Activated CD8-positive, alpha-beta memory T cell treated with anti-CD3 and anti-CD28 coated beads for 1 hour (primary cell): Measurements from ENCODE around the gene ARID3B.

Experiments
- DNase-seq, 2 donors: peaks; one replicate each; pipeline ENCODE4 v3.0.0-alpha.2; 2020; ENCODE audit warnings: low read depth in 1 of 2; ENCODE audit errors: extremely low read depth in 1 of 2

The ARID3B gene

DNA sequence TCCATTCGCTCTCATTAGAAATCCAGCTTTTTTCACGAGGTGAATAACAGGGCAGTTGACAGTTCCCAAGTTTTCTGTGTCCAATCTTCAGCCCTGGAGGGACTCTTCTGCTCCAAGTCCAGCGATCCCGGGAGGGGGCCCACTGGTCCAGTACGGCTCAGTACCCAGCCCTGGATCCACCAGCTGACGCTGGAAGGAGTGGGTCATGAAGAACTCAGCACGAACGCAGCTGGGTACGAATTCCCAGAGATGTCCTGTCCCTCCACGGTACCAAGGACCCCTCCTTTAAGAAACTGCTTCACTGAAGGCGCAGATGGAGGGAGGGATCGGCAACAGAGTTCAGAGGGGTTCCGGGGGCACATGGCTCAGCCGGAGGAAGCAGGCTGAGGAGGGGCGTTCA, 58.1 kb downstream of the ARID3B start:
- no peak for DNase-seq

GRCh38 chr15:74603026-74603788, 62.2 kb downstream of the ARID3B start:
- no peak for DNase-seq

- no peak for DNase-seq
These were observed 63.0 kb downstream of the ARID3B start for GRCh38 chr15:74603789-74604705.

DNA sequence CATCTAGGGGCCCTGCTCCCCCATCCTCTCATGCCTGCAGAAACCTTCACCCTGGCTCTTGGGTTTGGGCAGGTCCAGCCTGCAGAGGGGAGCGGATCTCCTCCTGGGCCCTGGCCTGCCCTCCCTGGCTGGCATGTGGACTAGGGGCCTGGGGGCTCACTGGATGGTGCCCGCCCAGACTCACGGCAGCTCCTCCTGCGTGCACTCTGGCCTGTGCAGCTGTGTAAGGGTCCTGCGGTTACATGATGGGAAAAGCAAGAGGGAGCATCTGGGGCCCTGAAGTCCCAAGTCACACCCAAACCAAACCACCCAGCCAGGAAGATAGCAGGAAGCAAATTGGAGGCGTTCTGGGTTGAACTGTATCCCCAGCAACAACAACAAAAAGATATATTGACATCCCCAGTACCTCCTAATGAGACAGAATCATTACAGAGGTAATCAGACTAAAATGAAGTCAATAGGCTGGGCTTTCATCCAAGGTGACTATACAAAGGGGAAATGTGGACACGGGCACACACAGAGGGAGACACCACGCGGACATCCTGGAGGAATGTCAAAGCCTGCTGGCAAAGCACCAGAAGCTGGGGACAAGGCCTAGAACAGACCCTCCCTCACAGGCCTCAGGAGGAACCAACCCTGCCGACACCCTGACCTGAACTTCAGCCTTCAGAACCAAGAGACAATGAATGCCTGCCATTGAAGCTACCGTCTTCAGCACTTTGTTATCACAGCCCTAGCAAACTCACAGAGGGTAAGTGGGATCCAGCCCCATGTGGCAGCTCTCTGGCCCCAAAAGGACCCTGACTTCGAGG, 64.2 kb downstream of the ARID3B start:
- DNase-seq: no peak

DNA sequence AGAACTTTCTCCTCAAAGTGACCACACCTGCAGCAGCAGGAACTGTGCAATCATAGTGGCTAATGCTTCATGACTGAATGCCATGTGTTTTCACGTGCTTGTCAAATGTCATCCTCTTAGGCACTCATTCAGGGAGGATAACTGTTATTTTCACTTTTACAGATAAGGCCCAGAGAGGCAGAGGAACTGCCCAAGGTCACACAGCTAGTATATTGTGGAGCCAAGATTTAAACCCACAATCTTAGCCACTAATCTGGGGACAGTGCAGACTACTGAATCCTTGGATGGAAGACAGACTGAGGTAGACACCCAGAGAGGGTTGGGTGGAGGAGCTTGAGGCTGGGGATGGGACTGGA, 64.8 kb downstream of the ARID3B start:
- DNase-seq: no peak

- no peak for DNase-seq
These were observed 67.8 kb downstream of the ARID3B start for GRCh38 chr15:74608786-74609185.

DNA sequence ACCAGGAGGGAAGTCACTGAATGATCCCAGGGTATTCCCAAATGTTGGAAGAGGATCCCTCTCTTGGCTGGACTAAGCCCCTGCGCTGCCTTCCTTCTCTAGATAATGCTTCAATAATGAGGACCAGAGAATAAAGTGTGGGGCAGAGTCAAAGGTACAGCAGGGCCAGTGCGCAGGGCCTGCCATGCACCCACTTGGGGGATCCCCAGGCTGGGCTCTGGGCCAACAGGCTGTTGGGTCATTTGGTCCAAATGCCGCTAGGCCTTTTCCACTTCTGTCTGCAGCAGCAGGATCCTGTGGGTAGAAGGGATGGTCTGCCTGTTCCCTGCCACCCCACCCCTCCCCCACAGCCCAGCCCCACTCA, 68.9 kb downstream of the ARID3B start:
- DNase-seq: no peak

DNA sequence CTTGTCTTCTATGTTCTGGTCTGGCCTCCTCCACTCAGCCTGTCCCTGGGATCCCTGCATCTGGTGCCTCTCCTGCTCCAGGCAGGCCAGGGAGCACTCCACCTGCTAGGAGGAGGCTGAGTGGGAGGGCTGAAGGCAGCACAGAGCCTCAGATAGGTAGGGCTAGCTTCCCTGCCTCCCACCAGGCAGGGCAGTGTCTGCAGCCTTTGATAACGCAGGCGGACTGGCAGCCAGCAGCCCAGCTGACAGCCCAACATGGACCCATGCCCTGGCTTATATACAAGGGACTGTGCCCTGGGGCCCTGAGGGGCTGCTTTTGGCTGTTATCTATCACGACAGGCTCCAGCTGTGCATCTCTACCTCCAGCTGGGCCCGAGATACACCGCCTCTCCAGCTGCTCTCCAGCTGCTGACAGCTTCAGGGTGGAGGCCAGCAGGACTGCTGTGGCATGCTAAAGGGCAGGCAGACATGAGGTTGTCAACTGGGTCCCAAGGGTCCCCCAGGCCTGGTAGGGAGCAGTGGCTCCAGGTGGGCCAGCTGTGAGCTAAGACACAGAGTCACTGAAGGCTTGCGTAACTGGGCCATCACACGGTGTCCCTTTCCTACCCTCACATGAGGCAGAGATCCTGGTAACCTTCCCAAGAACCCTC, 69.4 kb downstream of the ARID3B start:
- no peak for DNase-seq

DNA sequence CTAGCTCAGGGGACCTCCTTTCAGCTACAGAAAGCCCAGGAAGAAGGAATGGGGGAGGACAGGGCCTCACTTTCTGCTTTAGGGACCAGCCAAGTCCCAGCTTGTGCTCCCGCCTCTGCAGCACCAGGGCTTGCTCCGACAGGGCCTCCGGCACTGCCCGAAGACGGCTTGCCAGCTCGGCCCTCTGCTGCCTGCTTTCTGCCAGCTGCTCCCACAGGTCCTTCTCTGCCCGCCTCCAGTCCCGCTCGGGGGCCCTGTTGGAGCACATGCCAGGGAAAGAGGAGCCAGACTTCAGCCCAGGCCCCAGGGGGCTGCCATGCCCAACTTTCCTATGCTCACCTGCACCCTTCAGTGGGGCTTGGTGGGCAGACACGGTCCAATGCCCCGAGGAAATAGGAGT, 70.3 kb downstream of the ARID3B start:
- DNase-seq: no peak

DNA sequence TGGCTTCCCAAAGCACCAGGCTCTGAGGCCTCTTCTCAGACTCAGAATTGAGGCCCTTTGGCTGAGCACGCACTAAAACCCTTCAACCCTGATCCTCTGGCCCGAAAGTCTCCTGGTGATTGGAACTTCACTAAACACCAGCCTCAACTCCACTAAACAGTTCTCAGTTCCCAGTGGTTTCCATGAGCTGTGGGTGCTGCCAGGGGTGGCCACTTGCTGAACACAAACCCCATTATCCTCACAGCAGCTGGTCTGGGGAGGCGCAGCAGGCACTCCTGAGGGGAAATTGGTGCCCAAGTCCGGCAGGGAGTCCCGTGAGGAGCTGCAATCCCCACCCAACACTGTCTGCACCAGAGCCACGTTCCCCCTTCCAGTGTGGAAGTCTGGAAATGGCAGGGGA, 70.8 kb downstream of the ARID3B start:
- no peak for DNase-seq

DNA sequence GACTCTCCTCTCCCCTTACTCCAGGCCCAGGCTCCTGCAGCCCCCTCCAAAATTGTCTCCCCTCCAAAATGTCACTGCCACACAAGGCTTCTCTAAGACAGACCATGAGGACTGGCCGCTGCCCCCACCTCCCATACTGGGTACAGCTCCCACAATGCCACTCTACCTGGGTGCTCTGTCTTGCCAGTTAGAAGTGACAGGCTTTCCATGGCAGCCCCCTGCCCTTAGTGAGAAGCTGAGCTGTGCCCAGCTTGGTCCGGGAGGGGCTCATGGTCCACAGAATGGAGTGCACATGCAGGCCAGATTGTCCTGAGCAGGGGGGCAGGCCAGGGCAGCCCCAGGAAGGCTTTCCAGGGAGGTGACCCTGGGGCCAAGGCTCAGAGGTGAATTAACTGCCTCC, 71.7 kb downstream of the ARID3B start:
- DNase-seq: no peak

GRCh38 chr15:74613089-74613952, 72.3 kb downstream of the ARID3B start:
- no peak for DNase-seq

DNA sequence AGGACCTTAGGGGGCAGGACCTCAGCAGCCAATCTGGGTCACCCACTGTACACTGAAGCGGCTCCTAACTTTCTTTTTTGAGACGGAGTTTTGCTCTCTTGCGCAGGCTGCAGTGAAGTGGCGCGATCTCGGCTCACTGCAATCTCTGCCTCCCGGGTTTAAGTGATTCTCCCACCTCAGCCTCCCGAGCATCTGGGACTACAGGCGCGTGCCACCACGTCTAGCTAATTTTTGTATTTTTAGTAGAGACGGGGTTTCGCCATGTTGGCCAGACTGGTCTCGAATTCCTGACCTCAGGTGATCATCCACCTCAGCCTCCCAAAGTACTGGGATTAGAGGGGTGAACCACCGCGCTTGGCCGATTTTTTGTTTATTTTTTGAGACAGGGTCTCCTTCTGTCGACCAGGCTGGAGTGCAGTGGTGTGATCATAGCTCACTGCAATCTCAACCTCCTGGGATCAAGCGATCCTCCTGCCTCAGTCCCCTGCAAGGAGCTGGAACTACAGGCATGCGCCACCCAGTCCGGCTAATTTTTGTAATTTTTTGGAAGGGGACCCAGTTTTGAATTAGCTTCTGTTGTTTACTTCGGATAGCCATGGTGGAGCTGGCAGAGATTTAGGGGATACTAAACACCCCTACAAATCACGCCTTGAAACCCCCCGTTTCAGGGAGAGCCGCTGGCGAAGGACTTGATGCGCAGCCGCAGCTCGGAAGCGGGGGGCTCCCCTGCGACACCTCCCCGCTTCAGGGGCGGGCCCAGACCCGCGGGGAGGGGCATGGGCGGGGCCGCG, 73.1 kb downstream of the ARID3B start:
- DNase-seq: no peak

GRCh38 chr15:74614744-74615507, 73.9 kb downstream of the ARID3B start:
- peak; percentile 75 to 83 for DNase-seq

GRCh38 chr15:74615508-74616365, 74.7 kb downstream of the ARID3B start, which contains the start of gene CLK3:
CLK3 (plus strand) TSS chr15:74615836; CDS start chr15:74619197, 3,361 bp downstream.
- DNase-seq: peak; percentile 88 to 97

- DNase-seq: peak; percentile 53 to 56
These were observed 75.4 kb downstream of the ARID3B start for GRCh38 chr15:74616366-74616939.

- DNase-seq: no peak
These were observed 76.0 kb downstream of the ARID3B start for GRCh38 chr15:74616996-74617395.
